ENCODE measurements around the gene TMUB2. TPM values are rescaled to one million over a fixed set of nuclear protein-coding genes. Genes with fewer than 3 reads are reported as not detected.

TMUB2 gene
- total RNA-seq, 2 experiments from 2014 or later, result 33.3 to 34.8 TPM

DNA sequence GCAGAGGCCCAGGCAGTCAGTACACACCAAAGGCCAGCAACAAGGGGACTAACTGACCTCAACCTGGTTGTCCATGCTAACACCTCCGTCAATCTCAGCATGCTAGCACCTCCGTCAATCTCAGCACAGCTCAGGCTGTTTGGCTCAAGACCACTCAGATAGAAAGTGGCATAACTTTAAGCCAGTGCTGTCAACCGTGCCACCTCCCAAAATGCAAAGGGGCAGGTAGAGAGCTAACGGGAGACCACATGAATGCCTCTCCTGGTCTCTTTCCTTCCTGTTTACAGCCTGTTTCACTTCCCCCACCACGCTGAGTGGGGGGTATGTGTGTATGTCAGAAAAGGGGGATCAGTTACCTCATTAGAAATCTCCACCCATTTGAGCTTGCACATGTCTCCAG is 29.4 kb downstream of the TMUB2 start:
- TF ChIP-seq, protein P1, sequence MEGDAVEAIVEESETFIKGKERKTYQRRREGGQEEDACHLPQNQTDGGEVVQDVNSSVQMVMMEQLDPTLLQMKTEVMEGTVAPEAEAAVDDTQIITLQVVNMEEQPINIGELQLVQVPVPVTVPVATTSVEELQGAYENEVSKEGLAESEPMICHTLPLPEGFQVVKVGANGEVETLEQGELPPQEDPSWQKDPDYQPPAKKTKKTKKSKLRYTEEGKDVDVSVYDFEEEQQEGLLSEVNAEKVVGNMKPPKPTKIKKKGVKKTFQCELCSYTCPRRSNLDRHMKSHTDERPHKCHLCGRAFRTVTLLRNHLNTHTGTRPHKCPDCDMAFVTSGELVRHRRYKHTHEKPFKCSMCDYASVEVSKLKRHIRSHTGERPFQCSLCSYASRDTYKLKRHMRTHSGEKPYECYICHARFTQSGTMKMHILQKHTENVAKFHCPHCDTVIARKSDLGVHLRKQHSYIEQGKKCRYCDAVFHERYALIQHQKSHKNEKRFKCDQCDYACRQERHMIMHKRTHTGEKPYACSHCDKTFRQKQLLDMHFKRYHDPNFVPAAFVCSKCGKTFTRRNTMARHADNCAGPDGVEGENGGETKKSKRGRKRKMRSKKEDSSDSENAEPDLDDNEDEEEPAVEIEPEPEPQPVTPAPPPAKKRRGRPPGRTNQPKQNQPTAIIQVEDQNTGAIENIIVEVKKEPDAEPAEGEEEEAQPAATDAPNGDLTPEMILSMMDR (IDR thresholded peaks at IDR 0.05), result no peak
- peak overlapping the region; percentile 86 for H3K27ac Mint-ChIP-seq
- peak overlapping the region; percentile 59 to 62 for H3K27ac ChIP-seq (ENCODE audit: low read depth in 1 of 2, low read length in 2 of 2)
- no peaks in the 10 kb centered on the region for H3K27me3 ChIP-seq (ENCODE audit: control insufficient read depth in 1 of 2, insufficient read depth in 2 of 2, low read length in 2 of 2)
- CTCF ChIA-PET, result interaction anchor here (1.2 to 1.7 kb wide), 5 partner anchors 12 to 129 kb away, joined by 3 to 5 read pairs (median 3); partner anchors contain the start of genes GRN and HDAC5
- H3K4me3 ChIP-seq (ENCODE audit: low read length), result peak overlapping the region; percentile 71
- peaks cover 68% of the 10 kb centered on the region for H3K36me3 Mint-ChIP-seq (ENCODE audit: low read depth)
- H3K4me1 ChIP-seq (ENCODE audit: insufficient read depth, low read length), result peaks cover 69% of the 10 kb centered on the region
- H3K36me3 ChIP-seq (ENCODE audit: insufficient read depth, low read length), result peaks cover 48% of the 10 kb centered on the region
- ATAC-seq (ENCODE audit: poor library complexity), result peak; percentile 3
- intact Hi-C loops (cut with DNase I, micrococcal nuclease), result loop anchor here in 1 of 2 experiments (1.0 kb wide), 1 partner anchor 16 kb away; no protein-coding TSS in a partner anchor
- H3K27me3 Mint-ChIP-seq, result no peaks in the 10 kb centered on the region
- H3K9me3 Mint-ChIP-seq, result no peaks in the 10 kb centered on the region
- peaks cover 49% of the 10 kb centered on the region for H3K4me1 Mint-ChIP-seq (ENCODE audit: low read depth)
- DNase-seq, result peak in 11 of 14 experiments; percentile 32 to 80 (median 52)
- POLR2A ChIA-PET, result interaction anchor here (0.9 to 10.5 kb wide), 13 partner anchors 9 to 1101 kb away, joined by 3 to 181 read pairs (median 8); partner anchors contain the start of genes ATXN7L3, GPATCH8, GRN and HDAC5
- H3K9me3 ChIP-seq (ENCODE audit: control insufficient read depth in 1 of 2, insufficient read depth in 1 of 2, low read length in 2 of 2), result no peaks in the 10 kb centered on the region
- peak overlapping the region; percentile 84 for H3K4me3 Mint-ChIP-seq

GRCh38 chr17:44216694-44217093 is 29.9 kb downstream of the TMUB2 start:
- no peaks in the 10 kb centered on the region for H3K9me3 ChIP-seq (ENCODE audit: control insufficient read depth in 1 of 2, insufficient read depth in 1 of 2, low read length in 2 of 2)
- ChIA-PET CTCF (interaction anchor here (1.2 to 1.7 kb wide), 5 partner anchors 13 to 129 kb away, joined by 3 to 5 read pairs (median 3); partner anchors contain the start of genes GRN and HDAC5), POLR2A (interaction anchor here (0.9 to 10.5 kb wide), 13 partner anchors 8 to 1101 kb away, joined by 3 to 181 read pairs (median 8); partner anchors contain the start of genes ATXN7L3, GPATCH8, GRN and HDAC5)
- peaks cover 68% of the 10 kb centered on the region for H3K4me1 ChIP-seq (ENCODE audit: insufficient read depth, low read length)
- Mint-ChIP-seq H3K27ac (peak overlapping the region; percentile 86), H3K4me1 (ENCODE audit: low read depth) (peaks cover 52% of the 10 kb centered on the region), H3K9me3 (no peaks in the 10 kb centered on the region), H3K27me3 (no peaks in the 10 kb centered on the region), H3K4me3 (peak overlapping the region; percentile 84), H3K36me3 (ENCODE audit: low read depth) (peaks cover 68% of the 10 kb centered on the region)
- peak overlapping the region; percentile 71 for H3K4me3 ChIP-seq (ENCODE audit: low read length)
- peak in 2 of 14 experiments; percentile 19 to 27 for DNase-seq
- peak overlapping the region; percentile 59 to 62 for H3K27ac ChIP-seq (ENCODE audit: low read depth in 1 of 2, low read length in 2 of 2)
- TF ChIP-seq, protein P1 (IDR thresholded peaks at IDR 0.05), result no peak
- intact Hi-C loops (cut with DNase I, micrococcal nuclease), result loop anchor here in 1 of 2 experiments (1.0 kb wide), 1 partner anchor 16 kb away; no protein-coding TSS in a partner anchor
- peaks cover 43% of the 10 kb centered on the region for H3K36me3 ChIP-seq (ENCODE audit: insufficient read depth, low read length)
- ATAC-seq (ENCODE audit: poor library complexity), result no peak
- H3K27me3 ChIP-seq (ENCODE audit: control insufficient read depth in 1 of 2, insufficient read depth in 2 of 2, low read length in 2 of 2), result no peaks in the 10 kb centered on the region

DNA sequence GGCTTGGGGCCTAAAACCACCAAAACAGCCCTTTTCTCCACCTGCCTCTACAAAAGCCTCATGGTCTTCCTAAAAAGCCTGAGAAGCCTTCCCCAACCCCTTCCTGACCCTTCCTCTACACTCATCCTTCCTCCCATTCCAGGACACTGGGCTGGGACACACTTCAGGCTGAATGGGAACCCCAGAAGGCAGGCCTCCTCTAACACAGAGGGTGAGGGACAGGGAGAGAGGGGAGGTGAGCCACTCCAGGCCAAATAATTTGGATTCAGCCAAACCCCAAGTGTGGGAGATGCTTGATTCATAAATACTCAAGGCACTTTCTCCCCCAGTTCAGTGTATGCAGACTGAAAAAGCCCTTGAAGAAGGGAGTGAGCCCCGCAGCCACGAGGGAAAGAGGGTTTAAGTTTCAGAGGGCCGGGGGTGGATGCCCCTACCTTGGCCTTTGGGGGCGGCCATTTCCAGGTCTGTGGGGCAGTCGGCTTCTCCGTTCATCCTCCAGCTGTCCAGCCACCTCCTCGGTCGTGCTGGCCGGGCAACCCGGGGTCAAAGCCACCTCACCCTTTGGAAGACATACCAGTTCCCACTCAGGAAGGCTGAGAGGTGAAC is 31.1 kb downstream of the TMUB2 start:
- ATAC-seq (ENCODE audit: poor library complexity) (no peak), DNase-seq (no peak)
- no peaks in the 10 kb centered on the region for H3K9me3 Mint-ChIP-seq
- Histone ChIP-seq H3K4me3 (ENCODE audit: low read length) (peak overlapping the region; percentile 71), H3K4me1 (ENCODE audit: insufficient read depth, low read length) (peaks cover 69% of the 10 kb centered on the region), H3K36me3 (ENCODE audit: insufficient read depth, low read length) (peaks cover 35% of the 10 kb centered on the region), H3K9me3 (ENCODE audit: control insufficient read depth in 1 of 2, insufficient read depth in 1 of 2, low read length in 2 of 2) (no peaks in the 10 kb centered on the region), H3K27ac (ENCODE audit: low read depth in 1 of 2, low read length in 2 of 2) (peak overlapping the region; percentile 62 to 66), H3K27me3 (ENCODE audit: control insufficient read depth in 1 of 2, insufficient read depth in 2 of 2, low read length in 2 of 2) (no peaks in the 10 kb centered on the region)
- peak overlapping the region; percentile 86 for H3K27ac Mint-ChIP-seq
- ChIA-PET CTCF (interaction anchor here (0.8 to 2.5 kb wide), 11 partner anchors 8 to 132 kb away, joined by 3 to 30 read pairs (median 7); partner anchors contain the start of genes GRN, HDAC5, SLC25A39 and TMUB2), POLR2A (interaction anchor here (0.6 to 10.5 kb wide), 13 partner anchors 7 to 137 kb away, joined by 3 to 181 read pairs (median 35); partner anchors contain the start of genes ATXN7L3, HDAC5, RUNDC3A and SLC25A39)
- peak overlapping the region; percentile 84 for H3K4me3 Mint-ChIP-seq
- TF ChIP-seq, protein P1 (IDR thresholded peaks at IDR 0.05), result no peak
- peaks cover 72% of the 10 kb centered on the region for H3K36me3 Mint-ChIP-seq (ENCODE audit: low read depth)
- H3K4me1 Mint-ChIP-seq (ENCODE audit: low read depth), result peaks cover 62% of the 10 kb centered on the region
- no peaks in the 10 kb centered on the region for H3K27me3 Mint-ChIP-seq
- intact Hi-C loops (cut with DNase I, micrococcal nuclease), result loop anchor here (1.0 to 2.0 kb wide), 2 partner anchors 8 to 19 kb away; partner anchors contain the start of gene ATXN7L3 (in 1 of the 2)

All from CD4-positive, alpha-beta T cell (primary cell).